Choroid plexus epithelial cell (primary cell): ENCODE data around the gene CHRNA7.

Source experiments
- DNase-seq: peaks from one replicate; pipeline ENCODE4 v3.0.0-alpha.2; 2010; ENCODE audit warnings: low read depth
- H3K4me3 ChIP-seq: 2 replicates; pipeline ENCODE4 v1.5.1; 2011; ENCODE audit warnings: low read depth, mild to moderate bottlenecking, control low read depth, low read length, moderate library complexity
- TF ChIP-seq, protein P1 (sequence below): conservative IDR thresholded peaks from 2 replicates; pipeline ENCODE4 v1.5.1; 2011; ENCODE audit warnings: low read depth, mild to moderate bottlenecking, control low read depth, inconsistent platforms, low read length, moderate library complexity

The CHRNA7 gene

DNA sequence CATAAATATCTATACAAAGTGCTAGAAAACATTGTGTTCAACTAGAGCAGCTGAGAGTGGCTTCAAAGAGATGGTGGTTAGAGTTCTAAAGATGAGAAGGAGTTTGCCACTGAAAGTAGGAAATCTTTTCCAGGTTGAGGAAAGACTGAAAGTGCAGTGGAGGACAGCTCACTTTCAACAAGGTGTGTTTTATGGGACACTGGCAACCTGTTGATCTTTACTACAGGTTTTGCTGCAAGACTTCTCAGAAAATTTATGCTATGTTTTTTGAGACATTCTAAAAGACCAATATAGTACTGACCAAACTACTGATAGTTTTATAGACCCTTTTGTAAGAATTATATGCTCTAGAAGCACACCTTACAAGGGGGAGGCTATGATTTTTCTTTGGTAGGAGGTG, 3.8 kb downstream of the CHRNA7 start:
- no peak overlapping the region for H3K4me3 ChIP-seq
- TF ChIP-seq, protein P1, sequence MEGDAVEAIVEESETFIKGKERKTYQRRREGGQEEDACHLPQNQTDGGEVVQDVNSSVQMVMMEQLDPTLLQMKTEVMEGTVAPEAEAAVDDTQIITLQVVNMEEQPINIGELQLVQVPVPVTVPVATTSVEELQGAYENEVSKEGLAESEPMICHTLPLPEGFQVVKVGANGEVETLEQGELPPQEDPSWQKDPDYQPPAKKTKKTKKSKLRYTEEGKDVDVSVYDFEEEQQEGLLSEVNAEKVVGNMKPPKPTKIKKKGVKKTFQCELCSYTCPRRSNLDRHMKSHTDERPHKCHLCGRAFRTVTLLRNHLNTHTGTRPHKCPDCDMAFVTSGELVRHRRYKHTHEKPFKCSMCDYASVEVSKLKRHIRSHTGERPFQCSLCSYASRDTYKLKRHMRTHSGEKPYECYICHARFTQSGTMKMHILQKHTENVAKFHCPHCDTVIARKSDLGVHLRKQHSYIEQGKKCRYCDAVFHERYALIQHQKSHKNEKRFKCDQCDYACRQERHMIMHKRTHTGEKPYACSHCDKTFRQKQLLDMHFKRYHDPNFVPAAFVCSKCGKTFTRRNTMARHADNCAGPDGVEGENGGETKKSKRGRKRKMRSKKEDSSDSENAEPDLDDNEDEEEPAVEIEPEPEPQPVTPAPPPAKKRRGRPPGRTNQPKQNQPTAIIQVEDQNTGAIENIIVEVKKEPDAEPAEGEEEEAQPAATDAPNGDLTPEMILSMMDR = no peak
- DNase-seq = no peak

GRCh38 chr15:32035285-32035684, 5.0 kb downstream of the CHRNA7 start:
- TF ChIP-seq, protein P1 = no peak
- no peak for DNase-seq
- no peak overlapping the region for H3K4me3 ChIP-seq

- no peak for DNase-seq
- TF ChIP-seq, protein P1 = no peak
- H3K4me3 ChIP-seq = no peak overlapping the region
These were observed 6.7 kb downstream of the CHRNA7 start for GRCh38 chr15:32036971-32037370.

- H3K4me3 ChIP-seq = no peak overlapping the region
- TF ChIP-seq, protein P1 = no peak
- DNase-seq = no peak
These were observed 11.0 kb downstream of the CHRNA7 start for GRCh38 chr15:32041294-32041693.

- TF ChIP-seq, protein P1 = no peak
- peak; percentile 2 for DNase-seq
- no peak overlapping the region for H3K4me3 ChIP-seq
These were observed 12.1 kb downstream of the CHRNA7 start for GRCh38 chr15:32042269-32042972.

- TF ChIP-seq, protein P1 = no peak
- no peak for DNase-seq
These were observed 23.4 kb downstream of the CHRNA7 start for GRCh38 chr15:32053719-32054118.

DNA sequence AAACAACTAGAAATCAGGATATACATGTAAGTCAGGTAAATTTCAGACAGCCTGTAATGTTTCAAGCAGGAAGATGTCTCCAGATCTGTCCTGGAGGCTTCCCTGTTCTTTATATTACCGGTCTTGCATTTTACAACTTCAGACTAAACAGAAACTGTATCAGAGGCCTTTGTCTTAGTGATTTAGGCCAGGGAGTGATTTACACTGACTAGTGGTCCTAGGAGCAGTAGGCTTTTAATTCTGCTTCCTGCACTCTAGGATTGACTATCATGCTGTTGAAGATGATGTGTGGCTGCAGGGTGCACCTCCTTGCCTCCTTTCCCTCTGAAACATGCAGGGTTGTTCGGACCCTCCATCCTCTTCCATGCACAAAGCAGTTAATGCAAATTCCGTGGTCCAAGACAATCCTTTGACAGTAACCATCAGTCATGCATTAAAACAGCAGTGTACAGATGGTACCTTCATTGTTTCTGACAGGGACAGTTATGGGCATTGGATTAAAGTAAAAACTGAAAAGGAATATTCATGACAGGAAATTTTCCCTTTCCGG, 27.6 kb downstream of the CHRNA7 start:
- H3K4me3 ChIP-seq = no peak overlapping the region
- DNase-seq = no peak
- TF ChIP-seq, protein P1 = no peak

More at GRCh38 chr15:32053719-32054118, 23.4 kb downstream of the CHRNA7 start:
- no peak overlapping the region for H3K4me3 ChIP-seq
